Muscle of leg (tissue), 11 donors: ENCODE measurements around the gene NEK6. TPM values are rescaled to one million over a fixed set of nuclear protein-coding genes. Genes with fewer than 3 reads are reported as not detected.
A peak's percentile ranks its signal among the peaks of the same experiment; 100 is the strongest.

Experiments used
- DNase-seq: peaks from one replicate; pipeline ENCODE4 v3.0.0; 2013
- H3K27ac ChIP-seq: one replicate; pipeline ENCODE4 v1.5.1; 2013; ENCODE audit warnings: mild to moderate bottlenecking, low read length, control low read depth
- H3K27me3 ChIP-seq: one replicate; pipeline ENCODE4 v1.6.1; 2013; ENCODE audit warnings: low read length; ENCODE audit not compliant: control insufficient read depth, insufficient read depth
- H3K36me3 ChIP-seq: one replicate; pipeline ENCODE4 v1.6.1; 2013; ENCODE audit warnings: low read length; ENCODE audit not compliant: control insufficient read depth, insufficient read depth
- H3K4me1 ChIP-seq: one replicate; pipeline ENCODE4 v1.6.1; 2013; ENCODE audit warnings: low read length; ENCODE audit not compliant: control insufficient read depth, insufficient read depth
- H3K4me3 ChIP-seq: one replicate; pipeline ENCODE4 v1.5.1; 2013; ENCODE audit warnings: low read length, control low read depth
- H3K9me3 ChIP-seq: replicated peaks from 2 replicates; pipeline ENCODE4 v1.6.1; 2013; ENCODE audit warnings: low read depth, low read length; ENCODE audit not compliant: control insufficient read depth
- WGBS: methylation state at CpG from one replicate; pipeline ENCODE4 v1.1.5; 2013; ENCODE audit warnings: missing lambda C conversion rate; ENCODE audit not compliant: insufficient coverage; 5-methylcytosine and 5-hydroxymethylcytosine counted together
- polyA plus RNA-seq, 8 donors: library from polyadenylated mRNA; unstranded; fragments of 120-200 nt; gene quantifications; one replicate each; pipeline versions ENCODE4 v1.2.1 to v1.2.3, GENCODE V29; 2013; ENCODE audit warnings: inconsistent platforms in 1 of 8, low replicate concordance in 1 of 8; ENCODE audit not compliant: insufficient read length in 8 of 8, insufficient read depth in 1 of 8
- total RNA-seq: library from RNA; stranded (reverse); fragments of 120-200 nt; gene quantifications from one replicate; pipeline ENCODE4 v1.2.4, GENCODE V29; 2013

Gene NEK6
- total and polyA plus RNA-seq, 9 donors, result 17.7 to 52.6 (median 39.9) TPM

GRCh38 chr9:124259158-124259808 lies 1.5 kb downstream of the NEK6 start:
- Histone ChIP-seq H3K27me3 (no peaks in the 10 kb centered on the region), H3K36me3 (peaks cover 11% of the 10 kb centered on the region), H3K9me3 (no peaks in the 10 kb centered on the region), H3K27ac (peak overlapping the region; percentile 94), H3K4me3 (peak overlapping the region; percentile 65), H3K4me1 (peaks cover 66% of the 10 kb centered on the region)
- WGBS, result 2% methylated on average over 17 of the region's 19 CpGs
- DNase-seq, result peak; percentile 79

DNA sequence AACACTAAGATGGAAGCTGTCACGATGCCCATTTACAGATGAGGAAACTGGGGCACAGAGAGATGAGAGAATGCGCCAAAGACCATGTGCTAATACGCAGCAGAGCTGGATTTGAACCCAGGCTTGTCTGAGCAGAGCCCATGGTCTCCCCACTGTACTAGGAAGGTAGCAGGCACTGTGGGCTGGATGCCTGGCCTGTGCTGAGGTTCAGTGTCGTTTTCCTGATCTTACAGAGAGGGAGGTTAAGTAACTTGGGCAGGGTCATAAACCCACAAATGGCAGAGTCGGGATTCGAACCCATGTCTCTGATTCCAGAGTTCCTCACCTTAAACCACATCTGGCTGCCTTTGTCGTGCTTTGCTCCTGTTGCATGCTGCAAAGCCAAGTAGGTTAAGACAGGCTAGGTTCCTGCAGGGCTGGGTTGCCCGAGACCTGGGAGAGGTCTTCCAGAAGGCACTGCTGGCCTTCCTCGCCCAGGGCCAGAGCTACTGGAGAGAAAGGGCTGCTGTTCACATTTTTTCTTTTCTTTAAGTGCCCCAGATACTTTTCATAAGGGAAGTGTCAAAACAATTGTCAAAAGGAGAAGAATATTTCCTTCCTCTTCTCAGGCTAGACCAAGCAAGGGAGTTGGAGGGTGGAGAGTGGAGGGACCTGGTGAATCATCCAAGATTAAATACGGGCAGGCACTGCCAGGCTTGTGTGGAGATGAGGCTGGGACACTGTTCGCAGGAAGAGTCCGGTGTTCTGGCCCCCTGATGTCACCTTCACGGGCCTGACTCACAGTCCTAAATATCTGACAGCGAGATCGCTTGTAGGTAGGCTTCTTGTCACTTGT lies 3.2 kb downstream of the NEK6 start:
- Histone ChIP-seq H3K27ac (peak overlapping the region; percentile 82), H3K4me3 (no peak overlapping the region), H3K9me3 (no peaks in the 10 kb centered on the region), H3K36me3 (peaks cover 11% of the 10 kb centered on the region), H3K4me1 (peaks cover 77% of the 10 kb centered on the region), H3K27me3 (no peaks in the 10 kb centered on the region)
- 64% methylated on average over 3 of the region's 15 CpGs for WGBS
- DNase-seq, result peak; percentile 59

DNA sequence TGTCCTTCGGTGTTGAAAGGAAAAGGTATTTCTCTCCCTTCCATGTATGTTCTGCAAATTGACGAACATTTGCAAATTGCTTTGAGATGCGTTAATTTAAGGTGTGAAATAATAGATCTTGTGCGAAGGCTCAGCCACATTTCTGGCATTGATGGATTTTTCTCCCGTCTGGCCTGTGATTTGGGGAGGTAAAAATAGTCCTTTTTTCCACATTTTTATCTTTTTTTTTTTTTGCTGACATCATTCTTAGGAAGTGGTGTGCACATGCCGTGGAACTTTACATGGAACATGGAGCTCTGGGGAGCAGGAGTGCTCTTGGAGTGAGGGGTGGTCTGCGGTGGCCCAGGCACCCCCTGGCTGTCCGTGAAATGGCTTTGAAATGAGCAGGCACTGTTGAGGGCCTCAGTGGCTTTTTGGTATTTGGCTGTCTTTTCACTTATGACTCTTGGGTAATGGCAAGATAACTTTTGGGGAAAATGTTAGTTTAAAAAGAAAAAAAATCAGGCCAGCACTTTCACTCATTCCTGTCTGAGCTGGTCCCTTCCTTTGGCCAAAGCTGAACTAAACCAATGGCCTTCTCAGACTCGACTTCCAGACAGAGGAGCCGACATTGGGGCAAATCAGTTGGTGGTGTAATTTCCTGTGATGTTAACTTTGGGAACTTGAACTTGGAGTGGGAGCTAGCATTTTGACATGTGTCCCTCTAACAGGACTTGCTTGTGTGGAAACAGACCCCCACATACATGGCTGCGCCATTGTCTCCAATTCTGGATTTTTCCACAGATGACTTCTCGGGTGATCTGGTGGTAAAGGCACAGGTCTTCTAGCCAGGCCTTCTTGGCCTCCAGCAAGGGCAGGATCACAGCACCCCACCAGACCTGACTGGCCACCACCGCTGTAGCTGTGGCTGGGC lies 4.2 kb downstream of the NEK6 start:
- peaks cover 15% of the 10 kb centered on the region for H3K36me3 ChIP-seq
- no peaks in the 10 kb centered on the region for H3K9me3 ChIP-seq
- no peaks in the 10 kb centered on the region for H3K27me3 ChIP-seq
- WGBS, result 40% methylated on average over 2 of the region's 13 CpGs
- H3K4me1 ChIP-seq, result peaks cover 79% of the 10 kb centered on the region
- no peak overlapping the region for H3K4me3 ChIP-seq
- peak overlapping the region; percentile 82 for H3K27ac ChIP-seq
- DNase-seq, result no peak

GRCh38 chr9:124262649-124262972 lies 4.9 kb downstream of the NEK6 start:
- WGBS, result 14% methylated on average over 3 of the region's 5 CpGs
- peak; percentile 83 for DNase-seq
- no peaks in the 10 kb centered on the region for H3K27me3 ChIP-seq
- H3K4me3 ChIP-seq, result no peak overlapping the region
- H3K9me3 ChIP-seq, result no peaks in the 10 kb centered on the region
- peaks cover 19% of the 10 kb centered on the region for H3K36me3 ChIP-seq
- peaks cover 79% of the 10 kb centered on the region for H3K4me1 ChIP-seq
- H3K27ac ChIP-seq, result peak overlapping the region; percentile 82

GRCh38 chr9:124263213-124263612 lies 5.5 kb downstream of the NEK6 start:
- Histone ChIP-seq H3K9me3 (no peaks in the 10 kb centered on the region), H3K27me3 (no peaks in the 10 kb centered on the region), H3K4me1 (peaks cover 81% of the 10 kb centered on the region), H3K4me3 (no peak overlapping the region), H3K36me3 (peaks cover 19% of the 10 kb centered on the region), H3K27ac (peak overlapping the region; percentile 82)
- 57% methylated on average over 10 of the region's 11 CpGs for WGBS
- DNase-seq, result no peak

GRCh38 chr9:124263800-124264426 lies 6.2 kb downstream of the NEK6 start:
- no peaks in the 10 kb centered on the region for H3K9me3 ChIP-seq
- WGBS, result 27% methylated on average over 14 of the region's 22 CpGs
- no peak overlapping the region for H3K4me3 ChIP-seq
- H3K4me1 ChIP-seq, result peaks cover 80% of the 10 kb centered on the region
- H3K27me3 ChIP-seq, result no peaks in the 10 kb centered on the region
- peaks cover 19% of the 10 kb centered on the region for H3K36me3 ChIP-seq
- DNase-seq, result peak; percentile 55
- H3K27ac ChIP-seq, result peak overlapping the region; percentile 82

DNA sequence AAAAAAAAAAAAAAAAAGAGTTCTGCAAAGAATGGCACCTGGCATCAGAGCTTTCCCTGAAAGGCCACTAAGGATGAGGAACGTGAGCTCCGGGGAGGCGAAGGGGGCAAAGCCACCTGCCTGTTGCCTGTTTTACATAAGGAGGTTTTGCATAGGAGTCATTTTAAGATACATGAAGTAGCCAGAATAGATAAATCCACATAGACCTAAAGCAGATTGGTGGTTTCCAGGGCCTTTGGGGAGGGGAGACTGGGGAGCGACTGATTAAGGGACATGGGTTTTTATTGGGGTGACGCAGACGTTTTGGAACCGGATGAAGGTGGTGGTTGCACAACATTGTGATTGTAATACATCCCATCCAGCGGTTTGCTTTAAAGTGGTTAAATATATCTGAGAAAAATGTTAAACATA lies 7.1 kb downstream of the NEK6 start:
- peaks cover 19% of the 10 kb centered on the region for H3K36me3 ChIP-seq
- H3K4me1 ChIP-seq, result peaks cover 76% of the 10 kb centered on the region
- H3K27ac ChIP-seq, result no peak overlapping the region
- WGBS, result 65% methylated on average over 4 of the region's 8 CpGs
- no peaks in the 10 kb centered on the region for H3K27me3 ChIP-seq
- DNase-seq, result no peak
- H3K9me3 ChIP-seq, result no peaks in the 10 kb centered on the region
- H3K4me3 ChIP-seq, result no peak overlapping the region

- peaks cover 77% of the 10 kb centered on the region for H3K4me1 ChIP-seq
- H3K36me3 ChIP-seq, result peaks cover 19% of the 10 kb centered on the region
- WGBS, result 84% methylated on average over 4 of the region's 7 CpGs
- H3K9me3 ChIP-seq, result no peaks in the 10 kb centered on the region
- no peak overlapping the region for H3K4me3 ChIP-seq
- no peak for DNase-seq
- H3K27me3 ChIP-seq, result no peaks in the 10 kb centered on the region
- H3K27ac ChIP-seq, result no peak overlapping the region
Measured at GRCh38 chr9:124265551-124265950, 7.8 kb downstream of the NEK6 start.

DNA sequence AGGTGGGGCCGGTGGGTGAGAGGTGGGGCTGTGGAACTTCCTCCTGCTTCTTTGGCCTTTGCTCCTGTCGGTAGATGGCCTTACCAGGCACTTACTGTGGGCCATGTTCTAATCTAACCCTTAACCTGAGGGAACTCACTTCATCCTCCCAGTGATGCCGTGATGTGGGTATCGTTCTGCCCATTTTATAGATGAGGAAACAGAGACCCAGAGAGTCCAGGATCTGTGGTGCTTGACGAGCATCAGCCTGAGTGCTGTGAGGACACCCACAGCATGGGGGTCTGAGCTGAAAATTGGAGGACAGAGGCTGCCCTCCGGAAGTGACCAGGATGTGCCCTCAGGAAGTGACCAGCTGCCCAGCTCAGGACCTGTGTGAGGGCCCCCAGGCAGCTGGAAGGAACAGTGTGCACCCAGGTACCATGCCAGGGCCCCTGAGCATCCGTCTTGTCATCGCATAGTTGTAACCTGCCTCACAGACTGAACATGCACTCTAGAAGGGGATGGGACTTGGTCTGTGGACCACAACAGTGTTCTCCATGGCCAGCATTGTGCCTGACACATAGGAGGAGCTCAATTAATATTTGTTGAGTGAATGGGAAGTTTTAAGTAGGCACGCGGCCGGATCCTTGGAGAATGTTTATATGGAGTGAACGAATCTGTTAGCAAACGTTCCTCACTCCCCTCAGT lies 8.5 kb downstream of the NEK6 start:
- H3K27me3 ChIP-seq, result no peaks in the 10 kb centered on the region
- H3K36me3 ChIP-seq, result peaks cover 16% of the 10 kb centered on the region
- 93% methylated on average over 4 of the region's 13 CpGs for WGBS
- no peak for DNase-seq
- peak overlapping the region; percentile 67 for H3K27ac ChIP-seq
- peaks cover 77% of the 10 kb centered on the region for H3K4me1 ChIP-seq
- no peaks in the 10 kb centered on the region for H3K9me3 ChIP-seq
- H3K4me3 ChIP-seq, result no peak overlapping the region
